HUES64 (cell line): ENCODE measurements around the gene SVIL.
A peak's percentile ranks its signal among the peaks of the same experiment; 100 is the strongest.
"Not testable (repeated sequence)": the region's sequence is repeated elsewhere in the genome, so short reads cannot be mapped to it uniquely, and the experiment has no call there.

ENCODE experiments used
- H3K27ac ChIP-seq: 2 replicates; pipeline ENCODE4 v1.7.0; 2013; ENCODE audit warnings: low read depth, low read length, inconsistent platforms
- H3K27me3 ChIP-seq: 2 replicates; pipeline ENCODE4 v1.6.1; 2013; ENCODE audit warnings: mild to moderate bottlenecking, low read length; ENCODE audit not compliant: insufficient read depth
- H3K36me3 ChIP-seq: 2 replicates; pipeline ENCODE4 v1.6.1; 2013; ENCODE audit warnings: mild to moderate bottlenecking, low read length; ENCODE audit not compliant: insufficient read depth
- H3K4me1 ChIP-seq: 2 replicates; pipeline ENCODE4 v1.6.1; 2013; ENCODE audit warnings: mild to moderate bottlenecking, low read length, moderate library complexity; ENCODE audit not compliant: insufficient read depth
- H3K4me3 ChIP-seq: 2 replicates; pipeline ENCODE4 v1.5.1; 2013; ENCODE audit warnings: mild to moderate bottlenecking, low read length, moderate library complexity
- H3K9ac ChIP-seq: 2 replicates; pipeline ENCODE4 v1.6.1; 2013; ENCODE audit warnings: mild to moderate bottlenecking, low read depth, low read length
- H3K9me3 ChIP-seq: 2 replicates; pipeline ENCODE4 v1.6.1; 2013; ENCODE audit warnings: low read depth, low read length; ENCODE audit not compliant: insufficient read depth
- WGBS: fragments of 150-250, 120-280 bp; methylation state at CpG from one replicate; pipeline ENCODE4 v1.1.7; 2013; ENCODE audit warnings: missing lambda C conversion rate; 5-methylcytosine and 5-hydroxymethylcytosine counted together

SVIL gene

DNA sequence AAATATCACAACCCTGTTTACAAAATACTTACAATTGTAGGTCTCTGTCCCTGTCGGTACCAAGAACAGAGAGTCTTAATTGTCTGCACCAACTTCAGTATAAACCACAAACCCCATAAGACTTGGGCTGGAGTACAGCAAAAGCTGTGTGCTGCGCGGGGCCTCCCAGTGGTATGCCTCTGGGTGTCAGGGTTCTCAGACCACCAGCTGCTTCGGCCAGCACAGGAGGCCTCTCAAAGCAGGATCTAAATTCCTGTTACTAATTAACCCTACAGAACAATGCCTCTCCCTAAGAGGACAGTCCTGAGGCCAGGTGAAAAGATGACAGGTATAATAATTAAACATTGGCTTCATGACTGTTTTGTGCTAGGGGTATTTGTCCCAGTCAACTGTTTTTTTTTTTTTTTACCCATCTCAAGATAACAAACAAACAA is 957 bp upstream of the SVIL start:
- Histone ChIP-seq H3K9me3 (no peaks in the 10 kb centered on the region), H3K27ac (peak overlapping the region; percentile 50; the same call in 1 of the 2 replicates), H3K27me3 (no peaks in the 10 kb centered on the region), H3K36me3 (no peaks in the 10 kb centered on the region; the same call in 1 of the 2 replicates), H3K9ac (no peak overlapping the region; the same call in 1 of the 2 replicates), H3K4me3 (peak overlapping the region; percentile 10; the same call in 1 of the 2 replicates), H3K4me1 (peaks cover 35% of the 10 kb centered on the region)
- 26% methylated on average over 4 of the region's 4 CpGs for WGBS

DNA sequence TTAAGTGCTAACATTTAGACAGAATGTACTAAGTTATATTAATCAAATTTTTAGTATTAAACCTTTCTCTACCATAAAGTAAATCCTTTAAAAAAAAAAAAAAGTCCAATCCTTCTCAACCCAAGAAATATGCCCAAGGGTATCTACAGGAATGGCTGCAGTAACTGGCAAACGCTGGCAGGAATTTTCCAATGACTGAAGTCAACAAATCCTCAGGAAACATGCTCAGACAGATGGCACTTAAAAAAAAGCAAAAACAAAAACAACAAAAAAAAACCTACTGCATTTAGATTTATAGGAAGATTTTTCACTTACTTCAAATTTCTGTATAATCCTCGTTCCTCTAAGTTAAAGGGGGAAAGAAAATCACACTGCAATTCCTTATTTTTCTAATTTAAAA is 666 bp downstream of the SVIL start:
- peak overlapping the region; percentile 23; the same call in 1 of the 2 replicates for H3K9ac ChIP-seq
- no peaks in the 10 kb centered on the region for H3K9me3 ChIP-seq
- WGBS: 43% methylated on average over 2 of the region's 2 CpGs
- H3K27ac ChIP-seq: peak overlapping the region; percentile 50
- H3K36me3 ChIP-seq: no peaks in the 10 kb centered on the region; the same call in 1 of the 2 replicates
- H3K4me1 ChIP-seq: peaks cover 35% of the 10 kb centered on the region
- peak overlapping the region; percentile 33; the same call in 1 of the 2 replicates for H3K4me3 ChIP-seq
- no peaks in the 10 kb centered on the region for H3K27me3 ChIP-seq

DNA sequence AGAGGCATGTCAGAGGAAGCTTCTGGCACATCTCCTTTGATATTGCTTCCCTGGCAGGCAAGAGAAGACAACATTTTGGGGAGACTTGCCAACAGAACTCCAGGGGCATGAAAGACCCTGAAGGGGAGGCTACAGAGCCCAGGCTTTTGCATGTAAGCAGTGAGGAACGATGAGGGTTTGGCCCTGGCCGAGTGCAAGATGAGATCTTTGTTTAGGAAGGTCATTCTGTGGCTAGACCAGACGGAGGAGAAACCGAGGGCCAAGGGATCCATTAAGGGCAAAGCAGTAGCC is 3.8 kb downstream of the SVIL start:
- no peak overlapping the region for H3K9ac ChIP-seq
- 93% methylated on average over 4 of the region's 4 CpGs for WGBS
- H3K9me3 ChIP-seq: no peaks in the 10 kb centered on the region
- no peak overlapping the region for H3K27ac ChIP-seq
- peaks cover 29% of the 10 kb centered on the region for H3K4me1 ChIP-seq
- no peaks in the 10 kb centered on the region for H3K27me3 ChIP-seq
- H3K4me3 ChIP-seq: no peak overlapping the region
- H3K36me3 ChIP-seq: no peaks in the 10 kb centered on the region

DNA sequence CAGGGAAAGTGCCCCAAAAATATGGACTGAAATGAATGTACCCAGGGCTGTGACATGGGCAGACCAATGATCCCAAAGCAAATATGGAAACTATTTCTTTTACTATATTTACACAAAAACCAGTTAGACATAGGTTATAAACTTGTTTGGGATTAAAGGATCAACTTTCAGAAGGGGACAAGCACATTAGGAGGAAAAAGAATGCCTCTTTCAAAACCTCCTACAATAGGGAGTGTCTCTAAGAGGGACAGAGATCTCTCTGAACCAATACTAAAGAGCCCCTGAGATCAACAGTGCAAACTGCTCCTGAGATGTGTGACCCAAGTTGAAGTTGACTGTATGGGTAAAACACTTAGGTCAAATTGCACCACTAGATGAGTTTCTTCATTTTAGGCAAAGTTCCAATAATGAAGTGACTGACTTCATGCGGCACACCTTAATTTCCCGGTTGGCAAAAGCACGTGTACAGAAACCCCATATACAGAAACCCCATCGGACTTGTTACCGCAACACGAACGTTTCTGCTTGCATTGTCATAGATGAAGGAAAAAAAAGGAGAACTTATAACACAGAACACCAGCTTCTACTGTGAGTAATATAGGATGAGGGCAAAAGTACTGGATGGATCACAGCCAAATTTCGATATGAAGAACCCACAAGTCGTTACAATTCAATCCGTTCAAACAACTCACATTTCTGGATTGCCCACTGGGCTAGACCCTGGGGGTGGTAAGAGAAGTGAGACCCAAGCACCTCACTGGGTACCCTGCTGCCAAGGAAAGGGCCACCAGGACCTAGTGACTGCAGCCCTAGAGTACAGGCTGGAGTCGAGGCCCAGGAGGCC is 4.3 kb downstream of the SVIL start:
- Histone ChIP-seq H3K36me3 (no peaks in the 10 kb centered on the region), H3K9ac (no peak overlapping the region), H3K27ac (no peak overlapping the region), H3K4me3 (no peak overlapping the region), H3K4me1 (peaks cover 24% of the 10 kb centered on the region), H3K27me3 (no peaks in the 10 kb centered on the region), H3K9me3 (no peaks in the 10 kb centered on the region)
- WGBS: 96% methylated on average over 7 of the region's 11 CpGs

DNA sequence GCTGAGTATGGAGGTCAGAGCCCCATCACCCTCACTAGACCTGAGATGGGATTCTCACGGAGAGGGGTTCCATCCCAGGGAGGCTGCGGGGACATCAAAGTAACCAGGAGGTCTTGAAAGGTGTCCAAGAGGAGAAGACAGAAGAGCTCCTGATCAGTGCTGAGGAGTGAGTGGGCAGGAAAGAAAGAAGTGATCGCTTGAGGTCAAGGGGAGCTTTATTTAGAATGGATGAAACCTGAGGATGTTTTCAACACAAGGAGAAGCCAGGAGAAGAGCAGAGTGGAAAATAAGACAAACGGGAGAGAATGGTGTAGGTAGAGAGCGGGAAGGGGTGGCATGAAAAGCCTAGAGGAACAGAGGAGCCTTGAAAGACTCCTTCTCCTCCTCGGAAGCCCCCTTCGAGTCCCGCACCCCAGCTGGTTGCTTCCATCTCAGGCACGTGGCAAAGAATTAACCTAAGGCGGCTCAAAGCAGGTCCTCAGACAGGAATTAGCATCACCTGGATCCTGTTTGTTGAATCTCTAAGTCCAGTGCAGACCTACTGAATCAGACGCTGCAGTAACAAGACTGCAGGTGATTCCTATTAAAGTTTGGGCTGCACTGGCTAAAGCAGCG is 5.8 kb downstream of the SVIL start:
- 90% methylated on average over 12 of the region's 12 CpGs for WGBS

DNA sequence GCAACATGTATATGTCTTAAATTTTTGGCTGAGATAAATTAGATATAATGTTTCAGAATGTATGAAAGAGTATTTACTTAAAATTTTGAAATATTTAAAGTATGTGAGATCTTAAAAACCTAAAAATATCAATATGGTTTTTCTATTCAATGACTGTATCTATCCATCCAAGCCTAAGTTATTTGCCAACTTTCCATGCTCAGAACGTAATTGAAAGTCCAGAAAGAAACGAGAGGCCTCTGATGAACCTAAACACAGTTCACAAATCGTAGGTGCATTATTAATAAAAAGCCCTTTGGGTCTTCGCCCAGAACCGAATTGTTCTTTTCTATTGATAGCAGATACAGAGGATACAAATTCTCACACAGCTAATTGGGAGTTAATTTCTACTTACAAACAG is 6.5 kb downstream of the SVIL start:
- Histone ChIP-seq H3K4me1 (peaks cover 3% of the 10 kb centered on the region; the same call in 1 of the 2 replicates), H3K9me3 (no peaks in the 10 kb centered on the region), H3K36me3 (no peaks in the 10 kb centered on the region), H3K27me3 (no peaks in the 10 kb centered on the region), H3K4me3 (no peak overlapping the region), H3K9ac (no peak overlapping the region), H3K27ac (no peak overlapping the region)
- 95% methylated on average over 5 of the region's 5 CpGs for WGBS

More for the DNA sequence above, 5.8 kb downstream of the SVIL start:
- H3K27ac ChIP-seq: no peak overlapping the region
- peaks cover 10% of the 10 kb centered on the region for H3K4me1 ChIP-seq
- H3K9me3 ChIP-seq: no peaks in the 10 kb centered on the region
- no peaks in the 10 kb centered on the region for H3K36me3 ChIP-seq
- H3K4me3 ChIP-seq: no peak overlapping the region
- H3K9ac ChIP-seq: no peak overlapping the region
- no peaks in the 10 kb centered on the region for H3K27me3 ChIP-seq

DNA sequence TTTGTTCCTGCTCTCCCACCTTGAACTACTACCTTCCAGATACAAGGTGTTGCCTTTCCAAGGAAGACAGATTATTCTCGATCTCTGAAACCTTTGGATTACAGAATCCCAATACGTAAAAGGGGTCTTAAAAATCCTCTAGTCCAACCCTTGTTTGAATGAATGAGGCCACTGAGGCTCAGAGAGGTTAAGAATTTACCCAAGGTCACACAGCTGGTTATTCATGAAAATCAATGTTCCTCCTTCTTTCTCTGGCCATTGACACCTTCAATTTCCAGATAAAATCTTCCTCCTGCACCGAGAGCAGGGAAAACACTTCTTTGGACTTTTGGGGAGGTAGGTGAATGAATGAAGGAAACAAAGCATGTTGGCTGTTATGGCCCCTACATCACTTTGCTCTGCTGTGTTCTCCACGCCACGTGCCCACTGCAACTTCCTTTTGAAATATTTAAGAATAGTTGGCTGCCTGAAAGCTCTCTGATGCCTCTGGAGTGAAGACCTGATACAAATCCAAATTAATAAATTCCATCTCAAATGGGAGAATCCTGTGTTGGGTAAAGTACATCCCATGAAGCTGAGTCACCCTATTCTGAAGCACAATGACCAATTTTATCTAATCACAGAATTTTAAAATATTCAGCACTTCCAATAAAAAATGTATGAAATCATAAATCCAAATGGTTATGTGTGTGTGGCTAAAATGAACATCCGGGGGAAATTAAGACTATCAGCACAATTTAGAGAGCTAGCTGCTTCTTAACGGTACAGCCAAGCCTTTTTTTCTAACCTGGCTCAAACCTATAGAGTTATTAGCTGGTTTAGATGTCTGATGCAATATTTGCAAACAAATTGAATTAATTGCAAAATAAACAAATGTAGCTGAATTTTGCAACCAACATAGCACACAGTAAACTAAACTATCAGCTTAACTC is 7.3 kb downstream of the SVIL start:
- no peak overlapping the region for H3K9ac ChIP-seq
- H3K4me1 ChIP-seq: 0 out of 2 replicates have a peak, but pooled peaks cover 5% of the 10 kb centered on the region
- no peaks in the 10 kb centered on the region for H3K9me3 ChIP-seq
- H3K27ac ChIP-seq: no peak overlapping the region
- no peak overlapping the region for H3K4me3 ChIP-seq
- WGBS: 96% methylated on average over 7 of the region's 7 CpGs
- H3K36me3 ChIP-seq: no peaks in the 10 kb centered on the region
- H3K27me3 ChIP-seq: no peaks in the 10 kb centered on the region

DNA sequence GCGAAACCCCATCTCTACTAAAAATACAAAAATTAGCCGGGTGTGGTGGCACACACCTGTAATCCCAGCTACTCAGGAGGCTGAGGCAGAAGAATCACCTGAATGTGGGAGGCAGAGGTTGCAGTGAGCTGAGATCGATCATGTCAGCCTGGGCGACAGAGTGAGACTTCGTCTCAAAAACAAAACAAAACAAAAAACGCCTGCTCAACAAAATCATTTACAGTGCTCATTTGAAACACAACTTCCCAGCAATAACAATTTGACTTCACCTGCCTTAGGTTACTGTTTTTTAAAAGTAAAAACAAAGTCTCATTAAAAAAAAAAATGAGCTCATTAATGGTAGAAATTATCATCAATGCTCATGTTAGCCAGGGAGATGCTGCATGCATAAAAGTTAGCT is 10.4 kb downstream of the SVIL start:
- 97% methylated on average over 6 of the region's 6 CpGs for WGBS
- H3K9me3 ChIP-seq, H3K27ac ChIP-seq, H3K9ac ChIP-seq, H3K4me3 ChIP-seq, H3K27me3 ChIP-seq, H3K36me3 ChIP-seq: not testable (repeated sequence)
- peaks cover 11% of the 10 kb centered on the region; the same call in 1 of the 2 replicates for H3K4me1 ChIP-seq

DNA sequence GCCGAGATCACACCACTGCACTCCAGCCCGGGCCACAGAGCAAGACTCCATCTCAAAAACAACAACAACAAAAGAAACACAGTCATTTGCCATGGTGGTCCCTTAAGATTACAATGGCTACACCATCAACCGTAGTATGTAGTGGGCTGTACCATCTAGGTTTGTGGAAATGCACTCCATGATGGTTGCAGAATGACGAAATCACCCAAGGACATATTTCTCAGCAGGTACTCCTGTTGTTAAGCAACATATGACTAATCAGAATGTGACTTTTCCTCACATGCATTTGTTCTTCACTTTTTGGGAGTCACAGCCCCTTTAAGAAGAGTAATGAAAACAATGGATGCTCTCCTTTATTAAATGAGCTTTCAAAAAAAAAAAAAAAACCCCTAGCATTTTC is 11.0 kb downstream of the SVIL start:
- H3K9ac ChIP-seq: no peak overlapping the region
- no peak overlapping the region for H3K27ac ChIP-seq
- H3K4me3 ChIP-seq: no peak overlapping the region
- no peaks in the 10 kb centered on the region for H3K27me3 ChIP-seq
- H3K9me3 ChIP-seq: no peaks in the 10 kb centered on the region
- H3K36me3 ChIP-seq: no peaks in the 10 kb centered on the region
- WGBS: 99% methylated on average over 4 of the region's 4 CpGs
- peaks cover 17% of the 10 kb centered on the region; the same call in 1 of the 2 replicates for H3K4me1 ChIP-seq

DNA sequence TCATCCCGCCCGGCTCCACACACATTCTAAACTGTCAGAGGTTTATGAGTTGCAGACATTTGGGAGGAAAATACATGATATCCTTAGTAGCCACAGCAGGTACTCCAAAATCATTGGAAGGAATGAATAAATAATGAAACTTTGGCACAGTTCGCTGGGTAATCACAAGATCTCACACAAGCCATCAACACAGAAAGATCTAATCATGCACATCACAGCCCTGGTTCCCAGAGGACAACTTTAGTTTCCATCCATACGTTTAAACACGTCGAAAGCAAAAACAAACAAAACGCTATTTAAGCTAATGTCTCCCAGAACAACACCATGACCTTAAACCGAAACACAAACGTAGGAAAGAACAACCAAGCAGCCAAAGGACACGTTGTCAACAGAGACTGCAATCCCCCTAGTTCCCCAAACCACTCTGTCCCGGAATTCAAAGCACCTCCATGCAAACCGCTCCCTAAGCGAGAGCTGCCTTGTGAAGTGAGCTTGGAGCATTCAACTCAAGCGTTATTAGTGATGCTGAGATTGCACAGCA is 12.3 kb downstream of the SVIL start:
- no peaks in the 10 kb centered on the region for H3K27me3 ChIP-seq
- WGBS: 82% methylated on average over 12 of the region's 14 CpGs
- H3K9me3 ChIP-seq: no peaks in the 10 kb centered on the region
- peaks cover 27% of the 10 kb centered on the region; the same call in 1 of the 2 replicates for H3K4me1 ChIP-seq
- H3K27ac ChIP-seq: no peak overlapping the region
- no peaks in the 10 kb centered on the region for H3K36me3 ChIP-seq
- no peak overlapping the region for H3K4me3 ChIP-seq
- H3K9ac ChIP-seq: no peak overlapping the region
